Tibial nerve (tissue), 4 donors: ENCODE data around the gene MAP3K20. TPM values are rescaled to one million over a fixed set of nuclear protein-coding genes. Genes with fewer than 3 reads are reported as not detected.

Source experiments
- DNase-seq, 2 donors: peaks; one replicate each; pipeline ENCODE4 v3.0.0-alpha.2; 2019; ENCODE audit warnings: low spot score in 2 of 2
- H3K27ac ChIP-seq, 4 donors: fragments of 200-600 bp; sonication (generic) in 3 of 4; one replicate each; pipeline ENCODE4 v1.5.1; 2017 to 2019; ENCODE audit warnings: mild to moderate bottlenecking in 1 of 4
- H3K27me3 ChIP-seq, 2 donors: fragments of 200-600 bp; sonication (generic) in 1 of 2; one replicate each; pipeline versions ENCODE4 v1.5.1 to v1.6.0; 2017 to 2019
- H3K36me3 ChIP-seq, 3 donors: fragments of 200-600 bp; sonication (generic); one replicate each; pipeline ENCODE4 v1.5.1; 2018 to 2019
- H3K4me1 ChIP-seq, 4 donors: fragments of 200-600 bp; sonication (generic) in 3 of 4; one replicate each; pipeline ENCODE4 v1.5.1; 2017 to 2019
- H3K4me3 ChIP-seq, 4 donors: fragments of 200-600 bp; sonication (generic) in 3 of 4; one replicate each; pipeline ENCODE4 v1.5.1; 2017 to 2019; ENCODE audit warnings: mild to moderate bottlenecking in 1 of 4, moderate library complexity in 1 of 4
- H3K9me3 ChIP-seq, 4 donors: fragments of 200-600 bp; sonication (generic) in 3 of 4; one replicate each; pipeline ENCODE4 v1.5.1; 2017 to 2019
- EP300 ChIP-seq, 2 donors: sonication (generic); formaldehyde crosslinking; IDR thresholded peaks; one replicate each; pipeline ENCODE4 v1.6.1; 2017; ENCODE audit warnings: antibody characterized with exemption in 2 of 2, mild to moderate bottlenecking in 1 of 2
- POLR2A ChIP-seq, 2 donors: fragments of 450-650 bp; IDR thresholded peaks; one replicate each; pipeline ENCODE4 v1.6.1; 2017; ENCODE audit warnings: antibody characterized with exemption in 2 of 2, mild to moderate bottlenecking in 2 of 2, moderate library complexity in 2 of 2
- WGBS, 2 donors: methylation state at CpG; one replicate each; pipeline ENCODE4 v1.1.5; 2018; 5-methylcytosine and 5-hydroxymethylcytosine counted together
- total RNA-seq, 4 donors: library from RNA; depleted of rRNA; stranded (reverse); fragments of >200 nt; gene quantifications; one replicate each; pipeline ENCODE4 v1.1.0, GENCODE V29; 2016
- TF ChIP-seq, protein P1 (sequence below), 5 experiments: fragments of 200-600 bp in 3 of 5; fragments of 450-650 bp in 2 of 5; sonication (generic) in 3 of 5; IDR thresholded peaks; one replicate each; pipeline ENCODE4 v1.5.1; 2016 to 2019; ENCODE audit warnings: antibody characterized with exemption in 5 of 5, mild to moderate bottlenecking in 3 of 5, moderate library complexity in 2 of 5

Gene MAP3K20
- total RNA-seq, 4 donors from 2014 or later = 21.9 to 32.6 (median 23.2) TPM

DNA sequence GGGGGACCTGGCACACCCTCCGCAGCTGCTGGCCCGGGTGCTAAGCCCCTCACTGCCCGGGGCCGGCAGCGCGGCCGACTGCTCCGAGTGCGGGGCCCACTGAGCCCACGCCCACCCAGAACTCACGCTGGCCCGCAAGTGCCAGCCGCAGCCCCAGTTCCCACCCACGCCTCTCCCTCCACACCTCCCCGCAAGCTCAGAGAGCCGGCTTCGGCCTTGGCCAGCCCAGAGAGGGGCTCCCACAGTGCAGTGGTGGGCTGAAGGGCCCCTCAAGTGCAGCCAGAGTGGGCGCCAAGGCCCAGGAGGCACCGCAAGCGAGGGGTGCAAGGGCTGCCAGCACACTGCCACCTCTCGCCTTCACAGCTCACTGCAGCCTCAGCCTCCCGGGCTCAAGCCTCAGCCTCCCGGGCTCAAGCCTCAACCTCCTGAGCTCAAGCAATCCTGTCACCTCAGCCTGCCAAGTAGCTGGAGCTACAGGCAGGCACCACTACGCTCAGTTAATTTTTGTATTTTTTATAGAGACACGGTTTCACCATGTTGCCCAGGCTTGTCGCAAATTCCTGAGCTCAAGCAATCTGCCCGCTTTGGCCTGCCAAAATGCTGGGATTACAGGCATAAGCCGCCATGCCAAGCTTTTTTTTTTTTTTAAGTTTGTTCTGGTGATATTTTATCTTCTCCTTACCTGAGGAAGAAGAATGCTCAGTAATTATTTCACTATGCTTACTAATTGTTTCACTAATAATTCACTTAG lies 207.3 kb downstream of the MAP3K20 start:
- H3K27me3 ChIP-seq = no peaks in the 10 kb centered on the region
- 92 to 97% methylated on average over 12 to 25 of the region's 28 CpGs for WGBS, 2 donors
- DNase-seq = no peak
- H3K36me3 ChIP-seq = no peaks in the 10 kb centered on the region
- no peak overlapping the region for H3K4me3 ChIP-seq
- no peaks in the 10 kb centered on the region for H3K4me1 ChIP-seq
- peaks cover 0 to 5% (median 0%) of the 10 kb centered on the region in 4 donors for H3K9me3 ChIP-seq
- TF ChIP-seq, protein P1, sequence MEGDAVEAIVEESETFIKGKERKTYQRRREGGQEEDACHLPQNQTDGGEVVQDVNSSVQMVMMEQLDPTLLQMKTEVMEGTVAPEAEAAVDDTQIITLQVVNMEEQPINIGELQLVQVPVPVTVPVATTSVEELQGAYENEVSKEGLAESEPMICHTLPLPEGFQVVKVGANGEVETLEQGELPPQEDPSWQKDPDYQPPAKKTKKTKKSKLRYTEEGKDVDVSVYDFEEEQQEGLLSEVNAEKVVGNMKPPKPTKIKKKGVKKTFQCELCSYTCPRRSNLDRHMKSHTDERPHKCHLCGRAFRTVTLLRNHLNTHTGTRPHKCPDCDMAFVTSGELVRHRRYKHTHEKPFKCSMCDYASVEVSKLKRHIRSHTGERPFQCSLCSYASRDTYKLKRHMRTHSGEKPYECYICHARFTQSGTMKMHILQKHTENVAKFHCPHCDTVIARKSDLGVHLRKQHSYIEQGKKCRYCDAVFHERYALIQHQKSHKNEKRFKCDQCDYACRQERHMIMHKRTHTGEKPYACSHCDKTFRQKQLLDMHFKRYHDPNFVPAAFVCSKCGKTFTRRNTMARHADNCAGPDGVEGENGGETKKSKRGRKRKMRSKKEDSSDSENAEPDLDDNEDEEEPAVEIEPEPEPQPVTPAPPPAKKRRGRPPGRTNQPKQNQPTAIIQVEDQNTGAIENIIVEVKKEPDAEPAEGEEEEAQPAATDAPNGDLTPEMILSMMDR (IDR thresholded peaks at IDR 0.05) = no peak
- no peak for TF ChIP-seq EP300 (IDR thresholded peaks at IDR 0.05)
- no peak for TF ChIP-seq POLR2A (IDR thresholded peaks at IDR 0.05)
- H3K27ac ChIP-seq = no peak overlapping the region

DNA sequence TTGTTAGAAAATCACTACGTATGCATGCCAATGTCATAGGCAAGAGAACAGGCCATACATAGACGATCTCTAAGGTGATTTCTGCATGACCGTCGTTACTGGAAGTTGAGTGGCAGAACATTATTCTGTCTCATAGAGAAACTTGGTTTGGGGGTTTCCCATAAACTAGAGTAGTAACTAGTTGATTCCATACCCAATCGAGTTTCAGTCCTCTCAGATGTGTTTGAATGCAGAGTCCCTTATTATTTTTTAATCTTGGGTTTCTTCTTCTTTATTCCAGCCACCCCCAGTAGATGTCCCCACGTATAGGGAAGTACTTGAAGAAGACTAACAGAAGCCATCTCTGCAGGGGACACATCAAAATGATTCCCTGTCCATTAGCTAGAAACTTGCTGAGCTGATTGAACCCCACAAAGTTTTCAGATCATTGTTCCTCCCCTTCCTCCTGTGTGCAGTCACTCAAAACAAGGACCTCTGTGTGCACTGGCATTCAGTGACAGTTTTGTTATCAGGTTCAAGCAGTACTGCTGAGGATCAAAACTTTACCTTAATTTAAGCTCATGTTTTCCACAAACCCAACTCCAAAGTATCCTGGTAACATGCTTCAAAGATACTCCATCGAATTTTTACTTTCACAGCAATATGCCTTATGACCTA lies 210.6 kb downstream of the MAP3K20 start:
- Histone ChIP-seq H3K9me3 (peaks cover 0 to 9% (median 0%) of the 10 kb centered on the region in 4 donors), H3K27ac (no peak overlapping the region), H3K4me1 (no peaks in the 10 kb centered on the region), H3K4me3 (no peak overlapping the region), H3K27me3 (no peaks in the 10 kb centered on the region), H3K36me3 (no peaks in the 10 kb centered on the region)
- WGBS, 2 donors = 83 to 86% methylated on average over 7 of the region's 7 CpGs
- DNase-seq = no peak
- no peak for TF ChIP-seq EP300 (IDR thresholded peaks at IDR 0.05)

DNA sequence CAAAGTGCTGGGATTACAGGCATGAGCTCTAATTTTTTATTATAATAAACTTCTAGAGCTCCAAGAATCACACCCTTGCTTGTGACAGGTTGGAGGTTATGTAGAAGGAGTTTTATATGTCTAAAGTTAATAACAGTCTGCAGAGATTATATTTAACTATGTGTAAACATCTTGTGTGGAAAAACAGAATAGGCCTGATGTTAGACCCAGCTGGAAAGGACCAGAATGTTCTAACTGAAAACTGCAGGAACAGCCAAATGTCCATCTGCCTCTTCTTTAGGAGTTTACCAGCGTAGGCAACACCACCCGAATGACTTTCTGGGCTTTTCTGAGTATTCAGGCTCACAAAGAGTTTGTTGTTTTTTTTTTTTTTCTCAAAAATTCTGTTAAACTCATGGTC lies 211.9 kb downstream of the MAP3K20 start:
- TF ChIP-seq EP300 (IDR thresholded peaks at IDR 0.05) = no peak
- Histone ChIP-seq H3K4me1 (no peaks in the 10 kb centered on the region), H3K27me3 (no peaks in the 10 kb centered on the region), H3K27ac (no peak overlapping the region), H3K9me3 (peaks cover 0 to 6% (median 0%) of the 10 kb centered on the region in 4 donors), H3K4me3 (no peak overlapping the region), H3K36me3 (no peaks in the 10 kb centered on the region)
- 64 to 91% methylated on average over 2 of the region's 2 CpGs for WGBS, 2 donors
- no peak for DNase-seq

DNA sequence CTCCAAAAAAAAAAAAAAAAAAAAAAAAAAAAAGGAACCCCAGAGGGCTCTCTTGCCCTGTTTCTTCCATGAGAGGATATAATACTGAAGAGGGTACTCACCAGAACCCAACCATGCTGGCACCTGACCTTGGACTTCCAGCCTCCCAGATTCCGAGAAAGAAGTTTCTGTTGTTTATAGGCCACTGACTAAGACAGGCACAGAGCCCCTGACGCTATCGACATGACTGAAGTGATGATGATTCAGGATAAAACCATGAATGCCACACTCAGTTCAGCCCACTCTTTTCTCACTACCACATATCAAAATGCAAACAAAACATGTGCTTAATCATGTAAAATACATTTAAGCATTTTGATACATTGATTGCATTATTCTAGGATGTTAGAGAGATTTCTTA lies 212.9 kb downstream of the MAP3K20 start:
- 64 to 65% methylated on average over 3 of the region's 3 CpGs for WGBS, 2 donors
- H3K9me3 ChIP-seq = peaks cover 0 to 7% (median 0%) of the 10 kb centered on the region in 4 donors
- TF ChIP-seq POLR2A (IDR thresholded peaks at IDR 0.05) (no peak), EP300 (IDR thresholded peaks at IDR 0.05) (no peak)
- TF ChIP-seq, protein P1 (IDR thresholded peaks at IDR 0.05) = no peak
- no peak overlapping the region for H3K4me3 ChIP-seq
- H3K36me3 ChIP-seq = no peaks in the 10 kb centered on the region
- no peaks in the 10 kb centered on the region for H3K4me1 ChIP-seq
- H3K27ac ChIP-seq = no peak overlapping the region
- H3K27me3 ChIP-seq = no peaks in the 10 kb centered on the region
- no peak for DNase-seq

DNA sequence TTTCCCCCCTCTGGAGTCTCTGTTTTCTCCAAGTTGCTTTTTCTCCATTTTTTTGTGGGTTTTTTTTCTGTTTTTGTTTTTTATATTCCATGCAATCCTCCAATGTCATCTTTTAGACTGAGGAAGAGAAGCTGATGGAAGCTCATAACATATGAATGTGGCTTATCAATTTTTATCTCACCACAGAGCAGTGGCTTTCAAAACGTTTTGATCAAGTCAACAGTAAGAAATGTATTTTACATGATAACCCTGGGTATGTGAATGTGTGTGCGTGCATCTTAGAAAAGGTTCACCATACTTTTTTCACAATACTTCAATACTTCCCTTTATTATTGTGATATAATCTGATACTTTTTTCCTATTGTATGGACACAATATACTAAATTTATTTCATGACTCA lies 214.4 kb downstream of the MAP3K20 start:
- H3K36me3 ChIP-seq = no peaks in the 10 kb centered on the region
- H3K27ac ChIP-seq = no peak overlapping the region
- DNase-seq = no peak
- H3K4me1 ChIP-seq = no peaks in the 10 kb centered on the region
- no peaks in the 10 kb centered on the region for H3K27me3 ChIP-seq
- no peak for TF ChIP-seq POLR2A (IDR thresholded peaks at IDR 0.05)
- TF ChIP-seq EP300 (IDR thresholded peaks at IDR 0.05) = no peak
- H3K9me3 ChIP-seq = peaks cover 0 to 16% (median 0%) of the 10 kb centered on the region in 4 donors
- 81 to 83% methylated on average over 2 of the region's 2 CpGs for WGBS, 2 donors
- no peak overlapping the region for H3K4me3 ChIP-seq

DNA sequence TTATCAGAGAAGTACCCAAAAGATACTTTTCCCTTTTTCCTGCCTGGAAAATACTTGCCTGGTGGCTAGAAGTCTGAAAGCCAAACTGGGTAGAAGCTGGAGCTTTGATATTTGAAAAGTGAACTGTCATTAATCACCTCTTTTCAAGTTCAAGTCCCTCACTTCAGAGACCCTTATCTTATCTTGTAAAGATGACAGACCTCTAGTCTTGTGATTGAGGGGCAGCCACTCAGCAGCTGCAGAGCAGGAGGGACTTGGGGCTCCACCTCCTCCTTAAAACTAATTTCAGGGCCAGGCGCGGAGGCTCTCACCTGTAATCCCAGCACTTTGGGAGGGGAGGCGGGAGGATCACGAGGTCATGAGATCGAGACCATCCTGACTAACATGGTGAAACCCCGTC lies 214.9 kb downstream of the MAP3K20 start:
- no peak for TF ChIP-seq EP300 (IDR thresholded peaks at IDR 0.05)
- no peaks in the 10 kb centered on the region for H3K36me3 ChIP-seq
- no peaks in the 10 kb centered on the region for H3K27me3 ChIP-seq
- peaks cover 0 to 16% (median 0%) of the 10 kb centered on the region in 4 donors for H3K9me3 ChIP-seq
- WGBS, 2 donors = 94 to 98% methylated on average over 6 of the region's 6 CpGs
- no peak for DNase-seq
- H3K4me1 ChIP-seq = no peaks in the 10 kb centered on the region
- no peak overlapping the region for H3K4me3 ChIP-seq
- no peak overlapping the region for H3K27ac ChIP-seq

DNA sequence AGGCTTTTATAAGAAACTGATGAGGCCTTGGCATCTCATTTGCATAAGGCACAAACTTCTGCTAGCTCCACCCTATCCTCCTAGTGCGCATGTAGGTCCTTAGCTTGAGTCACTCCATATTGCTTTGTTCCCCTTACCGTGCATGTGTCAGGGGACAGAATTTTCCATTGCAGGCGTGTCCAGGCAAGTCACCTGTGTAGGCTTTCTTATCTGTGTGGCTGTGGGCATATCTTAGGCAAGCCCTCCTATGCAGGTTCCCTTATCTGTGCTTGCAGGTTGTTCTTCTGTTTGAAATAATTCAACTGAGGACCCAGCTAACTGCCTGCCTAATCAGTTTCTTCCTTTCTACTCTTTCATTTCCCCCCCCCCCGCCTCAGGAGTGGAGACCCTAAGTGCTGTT lies 215.8 kb downstream of the MAP3K20 start:
- no peaks in the 10 kb centered on the region for H3K36me3 ChIP-seq
- no peak for TF ChIP-seq POLR2A (IDR thresholded peaks at IDR 0.05)
- no peak for TF ChIP-seq EP300 (IDR thresholded peaks at IDR 0.05)
- TF ChIP-seq, protein P1 (IDR thresholded peaks at IDR 0.05) = no peak
- H3K27ac ChIP-seq = no peak overlapping the region
- DNase-seq = no peak
- H3K4me1 ChIP-seq = no peaks in the 10 kb centered on the region
- peaks cover 0 to 16% (median 0%) of the 10 kb centered on the region in 4 donors for H3K9me3 ChIP-seq
- 69 to 94% methylated on average over 3 to 4 of the region's 4 CpGs for WGBS, 2 donors
- no peak overlapping the region for H3K4me3 ChIP-seq
- H3K27me3 ChIP-seq = no peaks in the 10 kb centered on the region
